Measurements from ENCODE around the gene CLCN2.

CLCN2 gene

DNA sequence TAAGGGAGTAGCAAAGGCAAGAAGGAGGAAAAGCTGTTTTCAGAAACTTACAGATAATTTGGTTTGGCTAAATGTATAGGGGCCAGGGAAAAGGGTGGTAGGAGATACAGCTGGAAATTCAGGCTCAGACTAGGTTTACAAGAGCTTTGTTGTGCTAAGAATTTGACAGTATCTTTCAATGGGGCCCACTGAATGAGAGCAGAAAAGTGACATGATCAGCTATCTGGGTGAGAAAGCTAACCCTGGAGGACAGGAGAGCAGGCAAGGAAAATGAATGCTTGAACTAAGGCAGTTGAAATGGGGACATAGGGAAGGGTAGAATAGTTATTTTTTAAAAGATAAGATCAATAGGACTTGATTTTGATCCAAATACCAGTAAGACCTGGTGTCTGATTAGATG is 49.8 kb downstream of the CLCN2 start:
- no peak overlapping the region for H3K4me3 ChIP-seq (ENCODE audit: low read depth, low read length)
- TF ChIP-seq, protein P1, sequence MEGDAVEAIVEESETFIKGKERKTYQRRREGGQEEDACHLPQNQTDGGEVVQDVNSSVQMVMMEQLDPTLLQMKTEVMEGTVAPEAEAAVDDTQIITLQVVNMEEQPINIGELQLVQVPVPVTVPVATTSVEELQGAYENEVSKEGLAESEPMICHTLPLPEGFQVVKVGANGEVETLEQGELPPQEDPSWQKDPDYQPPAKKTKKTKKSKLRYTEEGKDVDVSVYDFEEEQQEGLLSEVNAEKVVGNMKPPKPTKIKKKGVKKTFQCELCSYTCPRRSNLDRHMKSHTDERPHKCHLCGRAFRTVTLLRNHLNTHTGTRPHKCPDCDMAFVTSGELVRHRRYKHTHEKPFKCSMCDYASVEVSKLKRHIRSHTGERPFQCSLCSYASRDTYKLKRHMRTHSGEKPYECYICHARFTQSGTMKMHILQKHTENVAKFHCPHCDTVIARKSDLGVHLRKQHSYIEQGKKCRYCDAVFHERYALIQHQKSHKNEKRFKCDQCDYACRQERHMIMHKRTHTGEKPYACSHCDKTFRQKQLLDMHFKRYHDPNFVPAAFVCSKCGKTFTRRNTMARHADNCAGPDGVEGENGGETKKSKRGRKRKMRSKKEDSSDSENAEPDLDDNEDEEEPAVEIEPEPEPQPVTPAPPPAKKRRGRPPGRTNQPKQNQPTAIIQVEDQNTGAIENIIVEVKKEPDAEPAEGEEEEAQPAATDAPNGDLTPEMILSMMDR (IDR thresholded peaks at IDR 0.05; ENCODE audit: low read depth, low read length): no peak

DNA sequence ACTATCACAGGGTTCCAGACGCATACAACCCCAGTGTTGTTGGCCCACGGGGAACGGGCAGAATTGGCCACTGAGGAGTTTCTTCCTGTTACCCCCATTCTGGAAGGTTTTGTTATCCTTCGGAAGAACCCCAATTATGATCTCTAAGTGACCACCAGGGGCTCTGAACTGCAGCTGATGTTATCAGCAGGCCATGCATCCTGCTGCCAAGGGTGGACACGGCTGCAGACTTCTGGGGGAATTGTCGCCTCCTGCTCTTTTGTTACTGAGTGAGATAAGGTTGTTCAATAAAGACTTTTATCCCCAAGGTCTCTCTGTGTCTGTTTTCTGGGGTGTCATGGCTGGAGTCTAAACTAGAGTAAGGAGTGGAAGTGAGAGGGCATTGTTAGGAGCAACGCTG is 52.7 kb downstream of the CLCN2 start:
- TF ChIP-seq, protein P1 (IDR thresholded peaks at IDR 0.05; ENCODE audit: low read depth, low read length): no peak
- H3K4me3 ChIP-seq (ENCODE audit: low read depth, low read length): no peak overlapping the region

DNA sequence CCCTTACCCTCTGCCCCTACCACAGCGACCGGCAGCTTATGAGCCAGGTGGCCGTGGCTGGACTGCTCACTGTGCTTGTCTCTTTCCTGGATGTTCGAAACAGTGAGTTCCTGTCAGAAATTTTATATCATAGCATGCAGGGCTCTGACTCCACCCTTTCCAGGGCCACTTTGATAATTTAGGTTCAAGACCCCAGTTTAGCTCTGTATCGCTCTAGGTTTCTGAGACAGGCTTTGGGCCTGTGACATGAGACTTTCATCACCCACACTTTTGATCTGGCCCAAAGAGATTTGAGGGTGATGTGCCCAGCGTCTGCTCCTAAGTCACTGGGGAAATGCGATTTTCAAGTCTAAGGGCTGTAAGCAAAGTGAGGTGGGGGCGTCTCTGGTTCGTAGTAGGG is 53.5 kb downstream of the CLCN2 start:
- TF ChIP-seq, protein P1 (IDR thresholded peaks at IDR 0.05; ENCODE audit: low read depth, low read length): no peak
- H3K4me3 ChIP-seq (ENCODE audit: low read depth, low read length): no peak overlapping the region

DNA sequence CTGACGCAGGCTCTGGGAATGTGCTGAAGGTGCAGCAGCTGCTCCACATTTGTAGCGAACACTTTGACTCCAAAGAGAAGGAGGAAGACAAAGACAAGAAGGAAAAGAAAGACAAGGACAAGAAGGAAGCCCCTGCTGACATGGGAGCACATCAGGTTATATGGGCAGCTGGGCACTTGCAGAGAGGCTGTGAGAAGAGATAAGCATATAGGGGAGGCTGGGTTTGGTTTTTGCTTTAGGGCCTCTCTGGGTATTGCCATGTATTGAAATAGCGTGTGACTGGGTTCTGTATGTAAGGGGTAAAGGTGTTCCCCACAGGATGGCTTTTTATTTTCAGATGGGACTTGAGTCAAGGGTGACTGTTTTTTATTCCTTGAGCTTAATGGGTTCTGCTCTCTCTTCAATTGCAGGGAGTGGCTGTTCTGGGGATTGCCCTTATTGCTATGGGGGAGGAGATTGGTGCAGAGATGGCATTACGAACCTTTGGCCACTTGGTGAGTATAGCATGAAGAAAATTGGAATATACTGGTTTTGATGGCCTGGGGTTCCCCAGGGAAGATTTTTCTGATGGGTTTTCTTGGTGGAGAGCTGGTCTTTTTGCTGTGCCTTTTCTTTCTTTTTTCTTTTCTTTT is 54.9 kb downstream of the CLCN2 start:
- TF ChIP-seq, protein P1 (IDR thresholded peaks at IDR 0.05; ENCODE audit: low read depth, low read length): no peak
- H3K4me3 ChIP-seq (ENCODE audit: low read depth, low read length): no peak overlapping the region

DNA sequence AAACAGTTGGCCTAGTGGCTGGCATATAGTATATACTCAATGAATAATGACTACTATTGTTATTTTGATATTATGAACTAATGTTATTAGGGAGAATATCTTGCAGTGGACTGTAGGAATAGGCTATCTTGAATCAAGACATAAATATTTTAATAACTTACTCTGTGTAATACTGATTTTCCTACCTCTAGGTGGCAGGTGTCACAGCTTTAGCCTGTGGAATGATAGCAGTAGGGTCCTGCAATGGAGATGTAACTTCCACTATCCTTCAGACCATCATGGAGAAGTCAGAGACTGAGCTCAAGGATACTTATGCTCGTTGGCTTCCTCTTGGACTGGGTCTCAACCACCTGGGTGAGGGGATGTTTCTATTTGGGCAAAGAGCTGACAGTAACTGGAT is 55.8 kb downstream of the CLCN2 start:
- TF ChIP-seq, protein P1 (IDR thresholded peaks at IDR 0.05; ENCODE audit: low read depth, low read length): no peak; the same call in 1 of the 2 replicates

DNA sequence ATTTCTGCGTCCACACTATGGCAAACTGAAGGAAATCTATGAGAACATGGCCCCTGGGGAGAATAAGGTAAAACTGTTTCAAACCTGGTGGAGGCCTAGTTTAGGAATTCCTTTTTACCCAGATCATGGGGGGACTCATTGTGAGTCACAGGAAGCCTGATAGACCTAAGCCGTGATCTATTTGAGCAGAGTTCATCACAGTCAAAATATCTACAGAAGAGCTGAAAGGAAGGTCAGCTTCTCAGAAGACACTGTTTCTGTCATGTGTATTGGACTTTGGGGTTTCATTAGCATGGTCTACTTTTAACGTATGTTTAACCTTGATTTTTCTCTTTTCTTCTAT is 61.1 kb downstream of the CLCN2 start:
- TF ChIP-seq, protein P1 (IDR thresholded peaks at IDR 0.05; ENCODE audit: low read depth, low read length): no peak
- peak overlapping the region; percentile 82 for H3K4me3 ChIP-seq (ENCODE audit: low read depth, low read length)

More for the DNA sequence above, 55.8 kb downstream of the CLCN2 start:
- H3K4me3 ChIP-seq (ENCODE audit: low read depth, low read length): no peak overlapping the region

DNA sequence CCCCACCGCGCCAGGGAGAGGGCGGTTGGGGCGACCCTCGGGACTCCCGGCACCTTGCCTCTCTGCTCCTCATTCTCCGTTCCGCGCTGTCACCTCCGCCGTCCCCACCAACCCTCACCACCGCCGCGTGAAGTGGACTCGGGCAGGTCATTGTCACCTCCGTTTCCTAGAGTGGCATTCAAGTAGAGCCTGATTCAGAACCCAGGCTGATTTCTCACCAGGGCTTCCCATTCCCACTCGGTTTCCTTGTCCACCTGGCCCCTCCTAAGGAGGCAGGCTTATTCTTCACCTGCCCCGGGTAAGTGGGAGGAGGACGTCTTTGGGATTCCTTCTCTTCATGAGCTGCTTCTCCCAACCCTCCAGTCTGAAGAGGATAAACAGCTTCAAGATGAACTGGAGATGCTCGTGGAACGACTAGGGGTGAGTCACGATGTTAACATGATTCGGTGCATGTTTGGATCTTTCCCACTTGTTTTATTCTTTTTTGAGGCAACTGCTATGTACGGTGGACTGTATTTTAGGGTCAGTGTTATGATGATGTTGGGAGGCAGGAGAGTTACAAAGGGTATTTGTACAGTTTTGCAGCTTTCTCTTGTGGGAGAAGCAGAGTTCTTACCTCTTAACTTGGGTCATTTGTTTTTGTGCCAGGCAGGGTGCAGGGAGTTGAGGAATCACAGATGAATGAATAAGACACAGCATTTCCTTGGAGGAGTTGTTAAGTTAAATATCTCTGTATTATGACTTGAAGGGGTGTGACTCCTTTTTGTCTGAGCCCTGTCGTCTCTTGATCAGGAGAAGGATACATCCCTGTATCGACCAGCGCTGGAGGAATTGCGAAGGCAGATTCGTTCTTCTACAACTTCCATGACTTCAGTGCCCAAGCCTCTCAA is 61.7 kb downstream of the CLCN2 start:
- TF ChIP-seq, protein P1 (IDR thresholded peaks at IDR 0.05; ENCODE audit: low read depth, low read length): no peak
- H3K4me3 ChIP-seq (ENCODE audit: low read depth, low read length): peak overlapping the region; percentile 82
